IMR-90 (cell line): ENCODE measurements around the gene NUP205. TPM values are rescaled to one million over a fixed set of nuclear protein-coding genes. Genes with fewer than 3 reads are reported as not detected.

Experiments used
- ATAC-seq: fragments of 200-7000 bp; cut with Tn5 transposase; 2 replicates; pipeline ENCODE4 v1.9.1; 2020; ENCODE audit warnings: low read depth, mild to moderate bottlenecking, moderate library complexity
- BruUV-seq: library from RNA; stranded (reverse); fragments of 400-500 nt; replicated peaks from 2 replicates; lab custom pipeline; 2021; lab: Mats Ljungman, UMichigan
- CTCF ChIA-PET: fragments of 300-600 bp; formaldehyde crosslinking; extraction: SDS; loops from one replicate; lab custom pipeline; 2021; ENCODE audit warnings: antibody characterized with exemption; lab: Yijun Ruan, JAX
- POLR2A ChIA-PET: fragments of 300-600 bp; sonication (Branson Sonifier 250); formaldehyde crosslinking; loops from one replicate; lab custom pipeline; 2022; ENCODE audit warnings: antibody characterized with exemption; ENCODE audit not compliant: unreplicated experiment; lab: Charles Lee
- DNase-seq: peaks from one replicate; pipeline ENCODE4 v3.0.0; 2013
- H2AFZ ChIP-seq: replicated peaks from 2 replicates; pipeline ENCODE3; 2013; ENCODE audit warnings: low read length, mild to moderate bottlenecking; ENCODE audit not compliant: poor library complexity
- H2AK5ac ChIP-seq: 2 replicates; pipeline ENCODE4 v1.6.1; 2013; ENCODE audit warnings: low read depth, low read length, inconsistent platforms
- H2AK9ac ChIP-seq: replicated peaks from 2 replicates; pipeline ENCODE3; 2013; ENCODE audit warnings: mild to moderate bottlenecking, low read depth, low read length, moderate library complexity; ENCODE audit not compliant: poor library complexity
- H2BK120ac ChIP-seq: 2 replicates; pipeline ENCODE4 v1.6.1; 2013; ENCODE audit warnings: low read depth, low read length, inconsistent platforms
- H2BK15ac ChIP-seq: 3 replicates; pipeline ENCODE4 v1.6.1; 2013; ENCODE audit warnings: low read depth, low read length, inconsistent platforms
- H2BK20ac ChIP-seq: 2 replicates; pipeline ENCODE4 v1.6.1; 2013; ENCODE audit warnings: low read depth, mild to moderate bottlenecking, inconsistent platforms, low read length, moderate library complexity
- H2BK5ac ChIP-seq: 2 replicates; pipeline ENCODE4 v1.6.1; 2013; ENCODE audit warnings: mild to moderate bottlenecking, low read depth, low read length, inconsistent platforms; ENCODE audit not compliant: poor library complexity, severe bottlenecking
- H3K14ac ChIP-seq: replicated peaks from 2 replicates; pipeline ENCODE4 v1.6.1; 2013; ENCODE audit warnings: low read depth, low read length, inconsistent platforms
- H3K18ac ChIP-seq: 2 replicates; pipeline ENCODE4 v1.6.1; 2013; ENCODE audit warnings: low read depth, low read length, control low read depth
- H3K23ac ChIP-seq: 2 replicates; pipeline ENCODE4 v1.6.1; 2013; ENCODE audit warnings: low read depth, low read length, inconsistent platforms
- H3K27ac ChIP-seq: 2 replicates; pipeline ENCODE4 v1.5.1; 2013; ENCODE audit warnings: mild to moderate bottlenecking, control low read depth, low read length; ENCODE audit not compliant: insufficient read depth
- H3K27me3 ChIP-seq: 2 replicates; pipeline ENCODE4 v1.6.1; 2013; ENCODE audit warnings: low read length; ENCODE audit not compliant: control insufficient read depth, insufficient read depth
- H3K36me3 ChIP-seq: 2 replicates; pipeline ENCODE4 v1.6.1; 2013; ENCODE audit warnings: low read length, mixed read lengths; ENCODE audit not compliant: control insufficient read depth, insufficient read depth
- H3K4ac ChIP-seq: 2 replicates; pipeline ENCODE4 v1.6.1; 2013; ENCODE audit warnings: low read depth, low read length, inconsistent platforms
- H3K4me1 ChIP-seq: 2 replicates; pipeline ENCODE4 v1.6.1; 2013; ENCODE audit warnings: low read length, mixed read lengths; ENCODE audit not compliant: control insufficient read depth, insufficient read depth
- H3K4me2 ChIP-seq: 2 replicates; pipeline ENCODE4 v1.6.1; 2013; ENCODE audit warnings: low read depth, mild to moderate bottlenecking, control low read depth, low read length, moderate library complexity
- H3K4me3 ChIP-seq: 2 replicates; pipeline ENCODE4 v1.5.1; 2013; ENCODE audit warnings: low read depth, mild to moderate bottlenecking, control low read depth, low read length, moderate library complexity; ENCODE audit not compliant: insufficient read depth
- H3K56ac ChIP-seq: 2 replicates; pipeline ENCODE4 v1.6.1; 2013; ENCODE audit warnings: low read length, inconsistent platforms; ENCODE audit not compliant: insufficient read depth; ENCODE audit errors: extremely low read depth
- H3K79me1 ChIP-seq, 2 experiments: 2 replicates each; pipeline ENCODE4 v1.6.1; 2013; ENCODE audit warnings: low read length in 2 of 2, inconsistent platforms in 1 of 2, low read depth in 1 of 2
- H3K9ac ChIP-seq: 2 replicates; pipeline ENCODE4 v1.6.1; 2013; ENCODE audit warnings: low read depth, low read length, control low read depth
- H3K9me1 ChIP-seq: 2 replicates; pipeline ENCODE4 v1.6.1; 2013; ENCODE audit warnings: low read length, inconsistent platforms; ENCODE audit not compliant: insufficient read depth
- H3K9me3 ChIP-seq: 2 replicates; pipeline ENCODE4 v1.6.1; 2013; ENCODE audit warnings: low read length; ENCODE audit not compliant: control insufficient read depth, insufficient read depth
- H4K20me1 ChIP-seq: 2 replicates; pipeline ENCODE4 v1.6.1; 2013; ENCODE audit warnings: low read length, inconsistent platforms; ENCODE audit not compliant: insufficient read depth
- H4K5ac ChIP-seq: 2 replicates; pipeline ENCODE4 v1.6.1; 2013; ENCODE audit warnings: mild to moderate bottlenecking, low read depth, low read length, control low read depth
- H4K8ac ChIP-seq, 2 experiments: 2 replicates each; pipeline ENCODE4 v1.6.1; 2013; ENCODE audit warnings: low read depth in 2 of 2, low read length in 2 of 2, control low read depth in 1 of 2, inconsistent platforms in 1 of 2
- H4K91ac ChIP-seq: 2 replicates; pipeline ENCODE4 v1.6.1; 2013; ENCODE audit warnings: low read depth, low read length, inconsistent platforms; ENCODE audit not compliant: insufficient read depth
- CHD1 ChIP-seq: IDR thresholded peaks from 2 replicates; pipeline ENCODE4 v1.6.1; 2012; ENCODE audit warnings: low read depth, low read length, improper control_type of control experiment
- WGBS, 2 experiments: methylation state at CpG; one replicate each; pipeline versions ENCODE4 v1.1.5 to v1.1.7; 2013; ENCODE audit warnings: missing lambda C conversion rate in 2 of 2; ENCODE audit not compliant: insufficient read length in 1 of 2; ENCODE audit errors: extremely low coverage in 2 of 2; 5-methylcytosine and 5-hydroxymethylcytosine counted together
- dilution Hi-C: fragments of 300-500 bp; cut with HindIII; formaldehyde crosslinking; loops from one replicate; pipeline ENCODE4 v1.14.3; 2018; ENCODE audit warnings: low sequenced_read_pairs; ENCODE audit not compliant: unreplicated experiment
- in situ Hi-C: fragments of 300-500 bp; cut with MboI; formaldehyde crosslinking; loops from 3 replicates; pipeline ENCODE4 v1.14.3; 2019; ENCODE audit warnings: low sequenced_read_pairs, inconsistent platforms, mixed read lengths
- intact Hi-C: fragments of 100-400 bp; cut with micrococcal nuclease; formaldehyde crosslinking; loops from 2 replicates; pipeline ENCODE4 v1.10.0; 2022
- polyA plus RNA-seq, 3 experiments: library from polyadenylated mRNA; depleted of rRNA; stranded (reverse); fragments of >200 nt; gene quantifications; 2 replicates each; pipeline ENCODE4 v1.2.3, GENCODE V29; 2012; ENCODE audit warnings: low replicate concordance in 1 of 3
- total RNA-seq: library from RNA; depleted of rRNA; stranded (reverse); fragments of >200 nt; gene quantifications from 2 replicates; pipeline ENCODE4 v1.2.3, GENCODE V29; 2012

NUP205 gene
- total and polyA plus RNA-seq, 2 of the 4 experiments (the other 2 are of a cell fraction): 29.5 to 84.6 TPM

GRCh38 chr7:135518748-135519147, 39.0 kb upstream of the NUP205 start:
- DNase-seq: no peak
- Histone ChIP-seq H3K9ac (no peak overlapping the region), H4K91ac (no peak overlapping the region), H3K9me3 (no peaks in the 10 kb centered on the region), H2BK120ac (no peak overlapping the region), H2AFZ (no peak overlapping the region), H3K4me3 (no peak overlapping the region), H4K8ac (no peak overlapping the region), H2BK20ac (no peak overlapping the region), H3K18ac (no peak overlapping the region), H3K36me3 (no peaks in the 10 kb centered on the region), H3K27me3 (peaks cover 2% of the 10 kb centered on the region; the same call in 1 of the 2 replicates), H4K5ac (no peak overlapping the region), H3K4ac (no peak overlapping the region), H2AK9ac (no peak overlapping the region), H3K27ac (no peak overlapping the region), H2BK15ac (no peak overlapping the region), H2AK5ac (no peak overlapping the region), H4K20me1 (no peaks in the 10 kb centered on the region), H3K9me1 (no peaks in the 10 kb centered on the region), H3K23ac (no peak overlapping the region), H3K4me2 (no peak overlapping the region), H3K14ac (no peak overlapping the region), H3K79me1 (no peaks in the 10 kb centered on the region), H2BK5ac (no peak overlapping the region), H3K56ac (no peak overlapping the region), H3K4me1 (no peaks in the 10 kb centered on the region)
- in situ Hi-C loops (no loop called here), intact Hi-C loops (no loop called here), dilution Hi-C loops (no loop called here)
- no TSS peak for BruUV-seq
- ChIA-PET POLR2A (no interaction called here), CTCF (no interaction called here)
- no peak for TF ChIP-seq CHD1
- WGBS, 2 experiments: no CpG with 5 or more reads among the region's 1 CpG
- no peak for ATAC-seq
